DMS53 treated with DMSO at 0.1 percent for 48 hours (cell line): ENCODE measurements around the gene TMC6.
A peak's percentile ranks its signal among the peaks of the same experiment; 100 is the strongest.

ENCODE experiments used
- DNase-seq: peaks from one replicate; lab custom pipeline; 2025; ENCODE audit not compliant: unreplicated experiment; lab: John Stamatoyannopoulos, UW

TMC6 gene

DNA sequence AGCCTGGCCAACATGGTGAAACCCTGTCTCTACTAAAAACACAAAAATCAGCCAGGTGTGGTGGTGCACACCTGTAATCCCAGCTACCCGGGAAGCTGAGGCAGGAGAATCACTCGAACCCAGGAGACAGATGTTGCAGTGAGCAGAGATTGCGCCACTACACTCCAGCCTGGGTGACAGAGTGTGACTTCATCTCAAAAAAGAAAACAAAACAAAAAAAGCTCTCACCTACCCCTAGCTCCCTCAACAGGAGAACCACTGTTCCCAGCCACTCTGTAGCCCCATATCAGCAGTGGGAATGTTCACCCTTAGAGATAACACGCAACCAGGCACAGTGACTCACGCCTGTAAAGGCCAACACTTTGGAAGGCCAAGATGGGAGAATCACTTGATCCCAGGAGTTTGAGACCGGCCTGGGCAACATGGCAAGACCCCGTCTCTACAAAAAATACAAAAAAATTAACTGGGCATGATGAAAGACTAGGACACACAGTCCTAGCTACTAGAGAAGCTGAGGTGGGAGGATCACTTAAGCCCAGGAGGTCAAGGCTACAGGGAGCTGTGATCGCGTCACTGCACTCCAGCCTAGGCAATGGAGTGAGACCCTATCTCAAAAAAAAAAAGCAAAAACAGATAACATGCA, 7.4 kb upstream of the TMC6 start:
- DNase-seq: no peak

DNA sequence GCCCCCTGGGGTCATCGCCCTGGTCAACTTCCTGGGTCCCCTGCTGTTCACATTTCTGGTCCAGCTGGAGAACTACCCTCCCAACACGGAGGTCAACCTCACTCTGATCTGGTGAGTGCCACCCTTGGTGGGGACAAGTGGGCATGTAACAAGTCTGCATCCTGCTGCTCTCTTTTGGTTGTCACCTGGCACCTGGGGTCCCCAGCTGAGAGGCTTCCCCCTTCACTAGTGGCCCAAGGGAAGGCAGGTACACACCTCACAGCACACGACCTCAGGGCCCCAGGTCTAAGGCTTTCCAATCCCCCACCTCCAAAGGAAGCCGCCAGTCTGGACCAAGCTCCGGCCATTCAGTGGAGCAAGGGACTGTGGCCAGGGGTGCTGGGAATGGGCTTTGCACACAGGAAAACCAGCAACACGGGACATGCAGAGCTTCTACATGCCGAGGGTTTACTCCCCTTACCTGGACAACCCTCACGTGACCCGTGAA, 6.4 kb upstream of the TMC6 start:
- no peak for DNase-seq

DNA sequence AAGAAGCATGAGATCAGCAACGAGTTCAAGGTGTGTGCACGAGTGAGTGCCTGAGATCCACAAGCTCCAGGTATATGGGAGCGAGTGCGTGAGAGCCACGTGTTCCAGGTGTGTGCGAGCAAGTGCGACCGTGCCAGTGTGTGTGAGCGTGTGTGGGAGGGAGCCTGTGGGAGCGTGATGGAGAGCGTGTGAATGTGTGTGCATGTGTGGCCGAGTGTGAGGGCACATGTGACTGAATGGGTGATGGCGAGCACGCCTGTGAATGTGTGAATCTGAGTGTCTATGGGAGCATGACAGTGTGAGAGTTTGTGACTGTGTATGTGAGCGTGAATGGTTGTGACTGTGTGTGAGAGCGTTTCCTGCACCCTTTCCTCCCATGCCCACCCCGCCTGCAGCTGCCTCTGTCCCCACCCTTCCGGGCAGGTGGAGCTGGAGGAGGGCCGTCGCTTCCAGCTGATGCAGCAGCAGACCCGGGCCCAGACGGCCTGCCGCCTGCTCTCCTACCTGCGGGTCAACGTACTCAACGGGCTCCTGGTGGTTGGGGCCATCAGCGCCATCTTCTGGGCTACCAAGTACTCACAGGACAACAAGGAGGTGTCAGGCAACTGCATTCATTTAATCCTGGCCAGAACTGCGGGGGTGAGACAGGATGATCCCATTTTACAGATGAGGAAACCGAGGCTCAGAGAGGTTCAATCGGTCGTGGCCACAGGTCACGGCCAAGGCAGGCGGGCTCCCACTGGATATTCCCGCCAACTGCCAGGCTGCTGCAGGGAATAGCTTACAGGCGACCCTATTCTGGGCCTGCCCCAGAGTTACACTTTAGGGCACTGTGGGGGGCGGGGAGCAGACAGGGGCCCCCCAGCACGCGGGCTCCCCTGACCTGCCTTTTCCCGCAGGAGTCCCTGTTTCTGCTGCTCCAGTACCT, 5.7 kb upstream of the TMC6 start:
- DNase-seq: peak; percentile 72

DNA sequence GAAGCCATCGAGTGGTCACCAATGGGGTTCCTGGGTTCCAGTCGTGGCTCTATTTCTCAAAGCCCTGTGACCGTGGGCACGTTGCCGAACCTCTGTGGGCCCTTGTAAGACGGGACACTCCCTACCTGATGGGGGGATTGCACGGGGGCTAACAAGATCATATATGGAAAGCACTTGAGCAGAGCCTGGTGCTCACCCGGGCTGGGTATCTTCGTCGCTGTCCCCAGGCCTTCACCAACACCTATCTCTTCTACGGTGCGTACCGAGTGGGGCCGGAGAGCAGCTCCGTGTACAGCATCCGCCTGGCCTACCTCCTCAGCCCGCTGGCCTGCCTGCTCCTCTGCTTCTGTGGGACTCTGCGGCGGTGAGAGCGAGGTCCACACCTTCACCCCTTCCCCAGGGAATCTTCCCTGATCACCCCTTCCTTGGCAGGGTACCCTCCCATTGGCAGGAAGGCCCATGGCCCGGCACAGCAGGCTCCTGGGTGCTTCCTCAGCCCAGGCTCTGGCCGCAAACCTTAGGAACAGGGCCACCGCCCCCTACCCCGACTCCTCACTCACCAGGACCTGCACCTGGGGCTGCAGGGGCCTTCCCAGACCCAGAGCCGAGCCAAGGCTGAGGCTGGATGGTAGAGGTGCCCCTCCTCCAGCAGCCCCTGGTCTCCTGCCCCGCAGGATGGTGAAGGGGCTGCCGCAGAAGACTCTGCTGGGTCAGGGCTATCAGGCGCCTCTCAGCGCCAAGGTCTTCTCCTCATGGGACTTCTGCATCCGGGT, 4.8 kb upstream of the TMC6 start:
- DNase-seq: no peak

DNA sequence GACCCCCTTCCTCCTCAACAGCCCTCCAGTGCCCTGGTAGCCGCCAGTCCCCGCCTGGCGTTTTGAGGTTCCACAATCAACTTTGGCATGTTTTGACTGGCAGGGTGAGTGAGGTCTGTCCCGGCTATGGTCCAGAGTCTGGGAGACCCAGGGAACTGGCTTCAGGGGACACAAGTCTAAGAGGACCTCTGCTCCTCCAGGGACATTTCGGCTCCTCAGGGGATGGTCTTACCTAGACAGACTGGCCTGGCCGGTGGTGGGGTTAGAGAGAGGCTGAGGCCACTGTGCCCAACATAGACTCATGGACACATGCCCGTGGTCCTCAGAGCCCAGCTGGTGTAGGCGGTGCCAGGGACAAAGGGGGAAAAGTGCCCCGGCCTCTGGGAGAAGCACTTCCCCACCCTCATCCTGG, 4.2 kb upstream of the TMC6 start:
- no peak for DNase-seq

DNA sequence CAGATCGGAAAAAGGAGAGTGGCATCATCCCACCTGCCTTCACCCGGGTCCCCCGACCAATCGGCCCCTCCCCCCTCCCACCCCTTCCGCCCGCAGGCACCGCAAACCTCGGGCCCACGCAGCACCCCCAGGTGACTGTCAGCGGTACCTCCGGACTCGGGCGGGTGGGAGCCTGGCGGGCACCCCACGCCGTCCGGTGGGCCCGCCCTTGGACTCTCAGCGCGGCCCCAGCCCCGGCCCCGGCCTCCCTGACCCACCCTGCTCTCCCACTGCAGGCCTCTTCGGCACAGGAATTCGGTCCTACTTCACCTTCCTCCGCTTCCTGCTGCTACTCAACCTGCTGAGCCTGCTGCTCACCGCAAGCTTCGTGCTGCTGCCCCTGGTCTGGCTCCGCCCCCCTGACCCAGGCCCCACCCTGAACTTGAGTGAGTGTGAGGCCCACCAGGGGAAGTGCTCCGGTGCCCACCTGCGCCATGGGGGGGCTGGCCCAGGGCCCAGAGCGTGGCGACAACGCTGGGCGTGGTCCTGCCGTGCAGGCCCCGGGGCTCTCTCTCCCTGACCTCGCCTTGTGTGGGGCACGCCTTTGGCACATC, 3.6 kb upstream of the TMC6 start:
- DNase-seq: peak; percentile 38

DNA sequence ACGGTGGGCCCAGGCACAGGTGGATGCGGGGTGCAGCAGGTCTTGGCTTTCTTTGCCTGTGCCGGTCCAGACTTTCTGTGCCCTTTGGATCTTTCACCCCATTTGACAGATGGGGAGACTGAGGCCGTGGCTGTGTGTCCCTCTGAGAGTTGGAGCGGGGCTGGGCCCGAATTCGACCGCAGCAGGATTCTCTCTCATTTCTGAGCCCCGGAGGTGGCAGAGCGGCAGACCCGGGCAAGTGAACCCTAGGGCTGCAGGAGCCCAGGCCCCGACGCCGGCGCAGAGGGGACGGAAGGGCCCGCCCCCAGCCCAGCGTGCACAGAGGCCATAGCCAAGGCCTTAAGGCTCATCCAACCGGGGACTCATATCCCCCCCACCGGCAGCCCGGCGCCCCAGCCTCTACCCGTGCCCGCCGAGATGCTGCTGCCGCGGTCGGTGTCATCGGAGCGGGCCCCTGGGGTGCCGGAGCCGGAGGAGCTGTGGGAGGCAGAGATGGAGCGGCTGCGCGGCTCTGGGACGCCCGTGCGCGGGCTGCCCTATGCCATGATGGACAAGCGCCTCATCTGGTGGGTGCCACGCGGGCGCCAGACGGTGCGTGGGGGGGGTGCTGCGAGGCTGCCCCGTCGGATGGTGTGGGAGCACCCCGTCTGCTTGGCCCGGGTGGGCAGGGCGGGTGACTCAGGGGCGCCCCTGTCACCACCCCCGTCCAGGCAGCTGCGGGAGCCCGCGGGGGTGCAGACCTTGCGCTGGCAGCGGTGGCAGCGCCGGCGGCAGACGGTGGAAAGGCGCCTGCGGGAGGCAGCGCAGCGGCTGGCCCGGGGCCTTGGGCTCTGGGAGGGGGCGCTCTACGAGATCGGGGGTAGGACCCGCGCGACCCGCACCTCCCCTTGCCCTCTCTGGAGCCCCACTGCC, 2.9 kb upstream of the TMC6 start:
- DNase-seq: no peak

DNA sequence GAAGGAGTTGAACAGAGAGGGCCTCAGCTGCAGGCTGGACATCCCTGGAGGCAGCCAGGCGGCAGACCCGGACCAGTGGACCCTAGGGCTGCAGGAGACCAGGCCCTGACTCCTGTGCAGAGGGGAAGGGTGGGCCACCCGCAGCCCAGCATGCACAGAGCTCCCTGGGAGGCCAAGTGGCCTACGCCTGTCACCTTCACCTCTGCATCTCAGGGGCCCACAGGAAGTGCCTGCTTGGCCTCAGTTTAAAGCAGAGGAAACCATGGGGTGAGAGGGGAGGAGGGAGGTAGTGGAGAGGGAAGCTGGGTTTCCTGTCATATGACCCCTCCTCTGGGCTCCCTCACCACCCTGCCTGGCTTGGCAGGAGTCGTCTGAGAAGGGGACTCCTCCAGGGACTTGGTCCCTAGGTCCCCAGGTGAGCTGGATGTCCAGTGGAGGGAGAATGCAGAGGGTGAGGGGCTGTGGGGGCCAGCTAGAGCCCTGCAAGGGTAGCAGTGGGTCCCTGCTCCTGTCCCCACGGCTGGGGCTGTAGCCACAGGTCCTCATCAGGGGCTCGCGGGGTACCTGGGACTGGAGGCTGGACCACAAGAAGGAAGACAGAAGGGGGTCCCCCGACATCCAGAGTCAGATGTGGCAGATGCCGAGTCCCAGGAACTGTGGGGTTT, 2.0 kb upstream of the TMC6 start, which contains the start of gene TMC8:
Gene TMC8 (plus strand): TSS at position 335 of the 665 bp plus-strand sequence. CDS start 818 bp downstream, outside the sequence.
- DNase-seq: no peak

DNA sequence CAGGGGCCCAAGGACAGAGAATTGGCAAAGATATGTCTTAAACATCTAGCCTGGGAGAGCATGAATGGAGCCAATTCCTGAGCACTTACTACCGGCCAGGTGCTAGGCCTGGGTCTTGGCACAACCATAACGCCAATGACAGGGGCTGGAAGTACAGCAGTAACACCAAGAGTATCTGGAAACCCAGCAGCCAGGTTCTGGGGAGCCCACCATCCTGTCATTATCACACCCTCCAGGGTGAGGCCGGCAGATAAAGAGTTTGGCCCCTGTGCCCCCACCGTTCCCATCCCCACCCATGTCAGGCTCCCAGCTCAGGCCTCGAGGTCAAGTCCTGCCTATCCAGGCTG, 1.5 kb upstream of the TMC6 start:
- DNase-seq: no peak

DNA sequence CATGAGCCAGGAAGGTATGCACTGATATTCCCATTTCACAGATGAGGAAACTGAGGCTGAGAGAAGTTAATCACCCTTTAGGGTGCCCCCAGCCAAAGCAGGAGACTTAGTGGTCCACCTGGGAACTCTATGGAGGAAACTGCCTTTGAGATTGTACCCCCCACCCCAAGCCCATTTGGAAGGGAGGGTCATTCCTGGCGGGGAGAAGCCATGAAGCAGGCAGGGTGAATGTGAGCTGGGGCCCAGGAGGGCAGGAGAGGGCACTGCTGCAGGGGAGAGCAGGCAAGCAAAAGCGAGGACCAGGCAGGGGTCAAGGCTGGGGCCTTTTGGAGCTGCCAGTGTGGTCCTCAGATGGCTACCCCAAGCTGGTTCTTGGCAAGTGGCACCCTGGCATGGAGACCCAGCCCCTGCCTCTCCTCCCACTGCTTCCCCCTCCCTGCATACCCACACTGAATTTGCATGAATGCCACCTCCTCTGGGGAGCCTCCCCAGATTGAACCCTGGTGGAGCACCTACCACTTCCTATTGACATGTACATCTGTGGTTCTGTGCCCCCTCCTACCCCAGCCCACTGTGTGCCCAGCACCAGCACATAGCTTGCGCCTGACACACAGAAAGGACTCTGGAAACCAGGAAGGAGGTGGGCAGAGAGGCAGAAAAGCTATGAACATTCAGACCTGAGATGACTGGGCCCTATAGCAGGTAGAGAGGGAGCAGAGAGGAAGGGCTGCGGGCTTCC, 965 bp upstream of the TMC6 start:
- no peak for DNase-seq

DNA sequence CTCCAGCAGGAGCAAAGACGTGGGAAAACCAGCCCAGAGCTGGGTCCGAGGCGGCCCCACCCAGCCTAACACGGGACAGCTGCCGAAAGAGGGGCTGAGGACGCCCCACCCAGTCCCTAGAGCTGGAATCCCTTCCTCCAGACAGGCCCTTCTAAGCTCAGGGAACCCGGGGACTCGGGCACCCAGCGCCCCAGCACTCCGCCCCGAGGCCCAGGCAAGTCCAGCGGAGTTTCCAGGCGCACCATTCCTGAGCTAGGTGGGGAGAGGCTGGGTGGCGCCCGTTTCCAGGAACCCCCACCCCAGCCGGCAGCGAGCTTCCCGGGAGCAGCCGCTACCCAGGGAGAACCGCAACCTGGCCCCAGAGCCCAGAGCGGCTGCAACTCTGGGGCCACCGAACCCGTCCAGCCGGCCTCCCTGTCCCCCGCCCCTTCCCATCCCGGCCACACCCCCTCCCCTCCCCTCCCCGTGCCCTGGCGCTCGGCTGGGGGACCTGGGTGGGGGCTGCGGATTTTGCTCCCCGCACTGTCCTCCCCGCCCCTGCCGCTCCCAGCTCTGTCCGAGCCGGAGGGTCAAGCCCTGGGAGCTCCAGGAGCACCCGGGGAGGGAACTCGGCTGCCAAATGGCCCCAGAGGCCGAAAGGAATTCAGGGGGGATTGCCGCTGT, 536 bp downstream of the TMC6 start:
- DNase-seq: no peak

DNA sequence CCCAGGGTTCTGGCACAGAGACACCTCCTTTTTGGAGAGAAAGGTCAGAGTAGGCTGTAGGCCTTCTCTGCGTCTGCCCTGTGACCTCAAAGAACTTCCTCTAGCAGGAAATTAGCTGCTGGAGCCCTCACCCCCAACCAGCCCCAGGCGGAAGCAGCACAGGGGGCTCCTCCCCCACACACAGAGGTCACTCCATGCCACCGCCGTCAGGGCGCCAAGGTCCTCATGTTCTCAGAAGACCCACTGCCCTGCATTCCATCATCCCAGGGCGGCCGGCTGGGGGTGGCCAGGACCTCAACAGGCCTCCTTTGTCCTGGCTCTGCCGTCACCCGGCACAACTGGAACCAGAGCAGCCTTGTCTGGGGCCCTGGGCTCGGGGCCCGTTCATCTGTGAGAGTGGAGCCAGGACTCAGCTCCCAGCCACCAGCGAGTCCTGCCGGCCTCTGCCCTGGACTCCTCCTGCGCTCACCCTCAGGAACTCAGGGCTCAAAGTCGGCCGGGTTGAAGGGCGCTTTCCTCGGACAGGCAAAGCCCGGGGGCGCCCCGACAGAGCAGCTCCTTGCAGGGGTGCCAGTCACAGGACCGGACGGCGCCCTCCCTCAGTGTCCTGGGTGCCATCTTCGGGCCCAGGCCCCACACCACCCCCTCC, 1.2 kb downstream of the TMC6 start:
- no peak for DNase-seq

DNA sequence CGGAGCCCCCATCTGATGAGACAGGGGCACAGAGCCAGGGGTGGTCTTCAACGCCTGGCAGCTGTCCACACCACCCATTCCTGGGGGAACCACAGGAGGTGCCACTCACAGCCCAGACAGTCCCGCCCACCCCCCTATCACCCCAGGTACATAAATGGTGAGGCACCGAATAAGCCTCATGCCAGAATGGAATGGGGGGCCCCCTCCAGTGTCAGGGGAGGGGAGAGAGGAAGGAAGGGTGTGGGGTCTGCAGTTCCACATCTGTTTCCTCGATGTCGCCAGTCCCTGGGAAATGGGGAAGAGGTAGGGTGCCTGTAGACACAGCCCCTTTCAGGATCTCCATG, 1.7 kb downstream of the TMC6 start:
- DNase-seq: no peak

DNA sequence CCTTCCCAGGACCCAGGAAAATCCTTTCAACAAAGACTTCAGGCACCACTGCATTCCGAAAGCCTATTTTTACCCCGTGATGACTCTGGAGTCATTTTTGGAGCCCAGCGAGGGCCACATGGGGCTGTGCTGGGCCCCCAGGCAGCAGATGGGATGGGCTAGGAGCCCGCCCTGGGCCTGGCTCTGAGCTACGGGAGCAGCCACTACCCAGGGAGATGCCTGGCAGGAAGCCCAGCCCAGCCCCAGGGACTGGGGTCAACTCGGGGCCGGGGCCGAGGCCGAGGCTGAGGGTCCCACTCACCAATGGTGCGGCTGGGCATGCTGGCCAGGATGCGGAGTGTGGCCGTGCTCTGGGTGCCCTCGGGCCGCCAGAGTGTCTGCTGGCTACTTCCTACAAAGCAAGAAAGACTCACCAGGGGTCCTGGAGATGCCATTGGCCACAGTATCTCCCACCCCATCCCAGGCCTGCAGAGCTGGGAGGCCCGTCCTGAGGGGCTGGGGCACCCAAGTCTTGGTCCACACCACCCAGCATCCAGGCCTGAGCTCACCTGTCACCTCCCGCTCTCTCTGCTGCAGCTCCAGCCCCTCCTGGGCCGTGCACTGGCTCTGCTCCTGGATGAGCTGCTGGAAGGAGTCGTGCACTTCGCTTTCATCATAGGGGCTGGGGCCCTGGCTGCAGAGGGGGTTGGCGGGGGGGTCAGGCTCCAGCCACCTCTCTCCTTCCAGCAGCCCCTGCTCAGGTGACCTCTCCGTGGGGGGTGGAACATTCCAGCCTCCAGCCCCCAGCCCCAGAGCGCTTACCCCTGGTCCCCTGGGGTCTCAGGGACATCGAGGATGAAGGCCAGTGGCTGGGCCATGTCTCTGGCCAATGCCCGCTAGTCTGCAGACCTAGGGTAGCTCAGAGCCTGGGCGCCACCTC, 2.3 kb downstream of the TMC6 start:
- DNase-seq: no peak

DNA sequence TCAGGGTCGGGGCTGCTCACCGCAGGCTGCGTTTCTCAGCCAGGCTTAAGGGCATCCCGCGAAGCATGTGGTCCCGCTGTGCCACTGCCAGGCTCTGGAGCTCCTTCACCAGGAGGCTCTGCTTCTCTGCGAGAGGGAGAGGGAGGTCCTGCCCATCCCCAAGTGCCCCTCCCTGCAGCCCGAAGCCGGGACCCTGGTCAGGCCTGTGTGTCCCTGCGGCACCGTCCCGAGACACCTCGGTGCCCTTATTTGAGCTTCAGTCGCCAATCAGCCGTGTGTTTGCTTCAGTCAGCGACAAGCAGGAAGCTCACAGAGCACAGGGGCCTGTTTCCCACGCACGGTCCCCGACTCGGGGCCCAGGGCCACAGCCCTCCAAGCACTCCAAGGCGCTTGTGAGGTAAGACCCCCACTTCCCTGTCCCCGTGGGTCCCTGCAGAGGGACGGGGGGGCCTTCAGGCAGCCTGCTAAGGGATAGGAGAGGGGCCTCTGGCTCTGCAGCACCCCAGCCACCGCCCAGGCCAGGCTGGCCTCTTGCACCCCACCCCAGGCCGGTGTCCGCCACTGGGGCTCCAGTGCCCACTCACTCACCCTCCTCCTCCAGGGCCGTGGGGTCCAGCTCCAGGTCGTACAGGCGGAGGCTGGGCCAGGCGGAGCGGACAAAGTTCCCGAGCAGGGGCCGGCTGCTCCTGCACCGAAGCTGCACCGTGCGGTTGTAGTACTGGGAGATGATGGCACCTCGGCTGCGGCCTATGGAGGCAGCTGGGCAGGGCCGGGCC, 3.2 kb downstream of the TMC6 start:
- DNase-seq: no peak

DNA sequence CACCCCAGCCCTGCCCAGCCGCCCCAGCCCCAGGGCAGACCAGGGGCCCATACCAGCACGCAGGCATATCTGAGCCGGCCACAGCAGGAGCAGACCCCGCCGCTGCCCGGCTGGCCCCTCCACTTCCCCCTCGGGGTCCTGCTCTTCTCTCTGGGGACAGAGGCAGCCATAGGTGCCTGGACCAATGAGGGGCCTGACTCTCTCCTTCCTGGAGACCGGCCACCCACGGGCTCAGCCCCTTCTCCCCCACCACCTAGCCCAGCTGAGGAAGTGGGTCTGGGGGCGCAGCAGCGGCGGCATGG, 3.8 kb downstream of the TMC6 start:
- DNase-seq: no peak
